Posterior vena cava (tissue), 2 donors: Measurements from ENCODE around the gene NCKAP5. TPM values are rescaled to one million over a fixed set of nuclear protein-coding genes. Genes with fewer than 3 reads are reported as not detected.

ENCODE experiments used
- DNase-seq: peaks from one replicate; pipeline ENCODE4 v3.0.0-alpha.2; 2020; ENCODE audit warnings: low spot score
- intact Hi-C, 2 donors: fragments of 100-400 bp; cut with DNase I; formaldehyde crosslinking; loops; one replicate each; pipeline versions ENCODE4 v1.14.1 to v1.14.2; 2022 to 2023
- total RNA-seq, 2 donors: library from RNA; stranded (reverse); fragmentation: NEBNext Ultra II Directional; extraction: Animal tissue kit (Norgen Biotek cat#: 25700); gene quantifications; one replicate each; pipeline ENCODE4 v1.2.1, GENCODE V29; 2021
- donor health status: DM: yes; HTN: yes; CAD: no.
- donor health status: DM: yes; HTN: yes; CAD: no.

Gene NCKAP5
- total RNA-seq, 2 donors from 2014 or later = 2.0 to 2.1 TPM

DNA sequence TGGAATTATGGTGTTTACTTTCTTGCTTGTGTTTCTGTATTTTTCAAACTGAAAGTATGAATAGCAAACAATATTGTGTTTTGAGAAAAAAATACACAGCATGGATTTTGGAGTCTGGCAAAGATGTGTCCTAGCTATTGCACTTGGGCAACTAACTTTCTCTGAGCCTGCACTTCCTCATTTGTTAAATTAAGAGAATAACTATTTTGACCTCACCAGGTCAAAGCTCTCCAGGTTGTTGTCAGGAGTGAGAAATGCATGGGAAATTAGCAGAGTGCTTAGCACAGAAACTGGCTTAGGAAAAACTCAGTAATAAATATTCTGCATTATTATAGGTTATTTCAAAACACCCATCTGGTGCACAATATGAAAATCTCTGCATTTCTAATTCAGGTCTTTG lies 926.4 kb downstream of the NCKAP5 start:
- DNase-seq = no peak
- intact Hi-C loops = no loop called here

DNA sequence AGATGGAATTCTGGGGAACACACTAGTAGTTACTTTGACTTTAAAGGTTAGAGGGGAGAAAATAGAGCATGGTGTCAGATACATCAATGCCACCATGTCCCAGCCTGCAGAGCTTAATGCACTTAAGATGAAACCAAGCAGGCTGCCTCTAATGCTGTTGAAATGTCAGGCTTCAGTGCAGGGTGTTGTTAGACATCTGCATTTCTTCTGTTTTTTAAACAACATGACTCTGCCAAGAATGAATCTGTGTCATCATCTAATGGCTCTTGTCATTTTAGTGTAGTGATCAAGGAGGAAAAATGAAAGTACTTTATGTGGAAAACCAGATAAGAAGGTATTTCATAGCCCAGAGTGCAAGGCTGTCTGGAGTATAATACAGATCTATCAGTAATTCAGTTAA lies 928.1 kb downstream of the NCKAP5 start:
- DNase-seq = no peak
- intact Hi-C loops = no loop called here

DNA sequence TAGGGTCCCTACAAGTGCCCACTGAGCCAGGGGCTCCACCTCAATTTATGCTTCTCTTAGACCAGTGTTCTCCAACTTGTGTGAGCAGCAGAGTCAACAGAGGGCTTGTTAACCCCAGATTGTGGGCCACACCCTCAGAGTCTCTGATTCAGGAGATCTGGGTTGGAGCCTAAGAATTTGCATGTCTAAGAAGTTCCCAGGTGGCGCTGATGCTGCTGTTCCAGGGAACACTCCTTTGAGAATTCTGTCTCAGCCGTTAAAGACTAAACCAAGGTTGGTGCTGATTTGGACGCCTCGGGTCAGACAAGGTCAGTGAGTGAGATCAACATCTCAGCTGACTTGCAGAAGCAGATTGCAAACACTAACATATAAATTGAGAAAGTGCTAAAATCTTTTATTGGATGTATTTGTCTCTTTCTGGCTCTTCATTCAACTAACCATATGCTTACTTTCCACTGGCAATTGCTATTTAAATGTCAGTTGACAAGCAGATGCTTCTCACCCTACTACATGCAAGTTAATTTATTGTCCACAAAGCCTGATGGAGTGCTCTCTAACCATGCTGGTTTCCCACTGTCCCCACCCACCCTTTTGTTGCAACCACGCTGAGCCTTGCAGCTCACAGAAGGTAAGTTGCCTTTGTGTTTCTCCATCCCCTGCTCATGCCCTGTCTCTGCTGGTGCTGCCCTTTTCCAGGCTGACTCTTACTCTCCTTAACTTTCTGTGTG lies 929.8 kb downstream of the NCKAP5 start:
- intact Hi-C loops = no loop called here

DNA sequence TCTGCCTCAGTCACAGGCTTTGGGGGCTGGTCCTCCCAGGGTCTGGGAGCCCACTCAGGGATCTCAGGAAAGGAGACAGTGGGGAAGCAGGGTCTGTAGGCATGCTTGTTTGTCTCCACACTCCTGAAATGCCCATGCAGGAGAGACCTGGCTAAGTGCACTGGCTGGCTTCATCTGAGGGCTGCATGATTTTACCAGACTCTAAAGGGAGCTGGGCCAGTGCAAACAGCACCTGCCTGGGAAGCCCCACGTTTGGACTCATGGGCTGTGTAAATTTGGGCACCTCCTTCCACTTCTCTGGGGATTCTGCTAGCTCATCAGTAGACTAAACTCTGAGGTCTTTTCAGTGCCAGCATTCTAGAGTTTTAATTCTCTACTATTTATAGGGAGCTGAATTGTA lies 931.9 kb downstream of the NCKAP5 start:
- intact Hi-C loops = no loop called here
- no peak for DNase-seq

More for the DNA sequence above, 929.8 kb downstream of the NCKAP5 start:
- no peak for DNase-seq

DNA sequence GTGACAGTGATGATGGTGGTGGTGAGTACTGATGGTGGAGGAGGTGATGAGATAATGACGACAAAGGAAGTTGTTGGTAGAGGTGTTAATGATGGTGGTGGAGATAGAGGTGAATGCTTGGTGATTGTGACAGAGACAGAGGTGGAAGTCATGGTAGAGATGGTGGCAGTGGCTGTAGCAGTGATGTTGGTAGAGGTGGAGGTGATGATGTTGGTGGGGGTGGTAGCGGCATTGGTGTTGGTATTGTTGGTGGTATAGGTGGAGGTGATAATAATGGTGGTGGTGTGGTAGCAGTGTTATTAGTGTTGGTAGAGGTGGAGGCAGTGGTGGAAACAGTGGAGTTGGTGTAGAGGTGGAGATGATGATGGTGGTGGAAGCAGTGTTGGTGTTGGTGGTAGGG lies 934.6 kb downstream of the NCKAP5 start:
- DNase-seq = no peak
- intact Hi-C loops = no loop called here

DNA sequence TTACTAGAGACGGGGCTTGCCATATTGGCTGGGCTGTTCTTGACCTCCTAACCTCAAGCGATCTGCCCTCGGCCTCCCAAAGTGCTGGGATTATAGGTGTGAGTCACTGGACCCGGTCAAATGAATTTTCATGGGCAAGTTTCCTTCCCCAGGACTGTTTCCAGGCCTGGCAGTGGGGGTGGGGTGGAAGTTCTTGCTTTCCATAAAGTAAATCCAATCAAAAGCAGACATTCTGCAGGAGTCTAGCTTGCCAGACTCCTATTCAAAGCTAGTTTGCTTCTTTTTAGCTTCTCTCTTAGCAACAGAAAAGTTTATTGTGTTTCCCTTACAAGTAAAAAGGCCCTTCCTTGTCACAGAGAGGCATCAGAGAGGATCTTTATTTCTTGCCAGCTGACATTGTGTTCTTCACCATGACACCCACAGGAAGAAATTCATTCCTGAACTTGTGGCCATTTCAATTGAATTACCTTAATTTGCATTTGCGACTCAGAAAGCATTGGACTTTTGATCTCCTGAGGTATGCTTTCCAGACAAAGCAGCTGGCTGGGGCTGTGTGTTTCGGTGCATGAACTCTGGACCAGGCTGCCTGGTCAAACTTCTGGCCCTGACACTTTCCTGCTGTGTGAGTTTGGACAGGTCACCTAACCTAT lies 936.1 kb downstream of the NCKAP5 start:
- no peak for DNase-seq
- intact Hi-C loops = no loop called here

DNA sequence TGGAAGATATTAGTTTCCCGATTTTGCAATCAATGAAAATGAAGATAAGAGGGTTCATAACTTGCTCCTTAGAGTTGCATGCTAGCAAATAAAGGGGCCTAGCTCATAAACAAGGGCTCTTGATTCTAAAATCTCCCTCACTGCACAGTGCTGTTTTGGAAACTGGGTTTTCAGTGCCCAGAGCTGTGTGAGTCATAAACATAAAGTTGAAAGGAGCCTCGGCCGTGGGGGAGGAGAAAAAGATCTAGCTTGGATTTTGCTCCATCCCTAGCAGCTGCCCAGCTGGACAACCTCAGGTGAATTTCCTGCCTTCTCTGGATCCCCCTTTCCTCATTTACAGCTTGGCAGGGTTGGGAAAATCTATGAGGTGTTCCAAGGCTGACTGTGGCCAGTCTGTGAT lies 940.7 kb downstream of the NCKAP5 start:
- intact Hi-C loops = no loop called here
- DNase-seq = no peak

DNA sequence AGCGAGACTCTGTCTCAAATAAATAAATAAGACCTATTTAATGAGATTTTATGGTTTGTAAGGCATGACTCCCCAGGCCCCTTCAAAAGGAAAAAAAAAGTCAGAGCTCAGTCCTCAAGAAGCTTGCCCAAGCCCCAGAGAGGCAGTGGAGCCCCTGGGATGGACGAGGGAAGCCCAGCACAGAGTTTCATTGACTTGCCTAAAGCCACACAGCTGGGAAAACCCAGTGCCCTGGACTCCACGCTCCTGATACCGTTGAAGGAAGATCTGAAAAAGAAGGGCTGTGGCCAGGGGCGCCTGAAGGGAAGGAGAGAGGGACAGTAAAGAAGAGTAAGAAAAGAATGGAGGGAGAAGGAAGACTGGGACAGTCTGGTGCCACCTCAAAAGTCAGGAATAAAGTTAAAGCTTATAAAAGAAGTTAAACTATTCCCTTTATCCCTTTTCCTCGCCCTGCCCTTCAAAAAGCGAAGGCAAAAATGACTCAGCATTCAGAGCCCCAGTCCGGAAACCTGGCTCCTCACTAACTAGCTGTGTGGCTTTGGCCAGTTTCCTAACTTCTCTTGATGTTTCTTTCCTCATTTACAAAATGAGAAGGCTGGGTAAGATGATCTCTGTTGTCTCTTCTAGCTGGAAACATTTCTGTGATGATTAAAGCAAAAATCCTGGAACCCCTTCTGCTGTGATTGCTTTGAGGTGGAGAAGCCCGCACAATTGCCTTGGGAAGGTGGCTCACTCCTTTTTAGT lies 945.0 kb downstream of the NCKAP5 start:
- DNase-seq = no peak
- intact Hi-C loops = no loop called here
